ENCODE data around the gene SULF2. TPM values are rescaled to one million over a fixed set of nuclear protein-coding genes. Genes with fewer than 3 reads are reported as not detected.

Gene SULF2
- total RNA-seq, 1 donor from 2014 or later = 22.9 TPM

- no peak overlapping the region for H3K27ac Mint-ChIP-seq (ENCODE audit: unreplicated experiment)
- no peak for DNase-seq (ENCODE audit: low read depth, low spot score)
These were observed 113.1 kb downstream of the SULF2 start for GRCh38 chr20:47672166-47672565.

GRCh38 chr20:47670913-47671312 lies 114.4 kb downstream of the SULF2 start:
- H3K36me3 Mint-ChIP-seq (ENCODE audit: low read depth) = no peaks in the 10 kb centered on the region
- no peak for TF ChIP-seq CTCF (conservative IDR thresholded peaks at IDR 0.05)
- no peaks in the 10 kb centered on the region for H3K27me3 Mint-ChIP-seq (ENCODE audit: low read depth)
- DNase-seq (ENCODE audit: low read depth, low spot score) = no peak
- H3K27ac Mint-ChIP-seq (ENCODE audit: unreplicated experiment) = no peak overlapping the region
- H3K4me3 Mint-ChIP-seq = no peak overlapping the region
- H3K9me3 Mint-ChIP-seq = no peaks in the 10 kb centered on the region
- peaks cover 3% of the 10 kb centered on the region for H3K4me1 Mint-ChIP-seq

More at GRCh38 chr20:47672166-47672565, 113.1 kb downstream of the SULF2 start:
- Mint-ChIP-seq H3K4me3 (no peak overlapping the region), H3K36me3 (ENCODE audit: low read depth) (no peaks in the 10 kb centered on the region), H3K4me1 (peaks cover 7% of the 10 kb centered on the region), H3K9me3 (no peaks in the 10 kb centered on the region), H3K27me3 (ENCODE audit: low read depth) (no peaks in the 10 kb centered on the region)
- TF ChIP-seq CTCF (conservative IDR thresholded peaks at IDR 0.05) = no peak

- Mint-ChIP-seq H3K36me3 (ENCODE audit: low read depth) (no peaks in the 10 kb centered on the region), H3K4me1 (no peaks in the 10 kb centered on the region), H3K27ac (ENCODE audit: unreplicated experiment) (peak overlapping the region; percentile 72), H3K27me3 (ENCODE audit: low read depth) (no peaks in the 10 kb centered on the region), H3K4me3 (peak overlapping the region; percentile 15), H3K9me3 (no peaks in the 10 kb centered on the region)
- TF ChIP-seq CTCF (conservative IDR thresholded peaks at IDR 0.05) = no peak
- no peak for DNase-seq (ENCODE audit: low read depth, low spot score)
These were observed 115.1 kb downstream of the SULF2 start for GRCh38 chr20:47669927-47670890.

- H3K27me3 Mint-ChIP-seq (ENCODE audit: low read depth) = no peaks in the 10 kb centered on the region
- no peak for TF ChIP-seq CTCF (conservative IDR thresholded peaks at IDR 0.05)
- peaks cover 4% of the 10 kb centered on the region for H3K4me1 Mint-ChIP-seq
- H3K27ac Mint-ChIP-seq (ENCODE audit: unreplicated experiment) = no peak overlapping the region
- no peak for DNase-seq (ENCODE audit: low read depth, low spot score)
- no peaks in the 10 kb centered on the region for H3K36me3 Mint-ChIP-seq (ENCODE audit: low read depth)
- no peak overlapping the region for H3K4me3 Mint-ChIP-seq
- no peaks in the 10 kb centered on the region for H3K9me3 Mint-ChIP-seq
These were observed 115.8 kb downstream of the SULF2 start for GRCh38 chr20:47669489-47669888.

GRCh38 chr20:47669152-47669425 lies 116.2 kb downstream of the SULF2 start:
- no peak for DNase-seq (ENCODE audit: low read depth, low spot score)
- no peaks in the 10 kb centered on the region for H3K36me3 Mint-ChIP-seq (ENCODE audit: low read depth)
- H3K4me3 Mint-ChIP-seq = no peak overlapping the region
- no peaks in the 10 kb centered on the region for H3K9me3 Mint-ChIP-seq
- TF ChIP-seq CTCF (conservative IDR thresholded peaks at IDR 0.05) = no peak
- H3K4me1 Mint-ChIP-seq = peaks cover 6% of the 10 kb centered on the region
- peak overlapping the region; percentile 73 for H3K27ac Mint-ChIP-seq (ENCODE audit: unreplicated experiment)
- H3K27me3 Mint-ChIP-seq (ENCODE audit: low read depth) = no peaks in the 10 kb centered on the region
